PC-9 (cell line): ENCODE results near the gene CARMIL3. TPM values are rescaled to one million over a fixed set of nuclear protein-coding genes. Genes with fewer than 3 reads are reported as not detected.

Experiments
- BruUV-seq: library from RNA; stranded (reverse); fragments of 400-500 nt; replicated peaks from 2 replicates; lab custom pipeline; 2021; lab: Mats Ljungman, UMichigan
- CTCF ChIA-PET: fragments of 300-600 bp; sonication (Branson Sonifier 250); formaldehyde crosslinking; loops from one replicate; lab custom pipeline; 2022; ENCODE audit warnings: antibody characterized with exemption; lab: Charles Lee
- POLR2A ChIA-PET: fragments of 300-600 bp; sonication (Branson Sonifier 250); formaldehyde crosslinking; loops from one replicate; lab custom pipeline; 2022; ENCODE audit warnings: antibody characterized with exemption; ENCODE audit not compliant: unreplicated experiment; lab: Charles Lee
- DNase-seq, 2 experiments: peaks; one replicate each; pipeline versions ENCODE4 v3.0.0 to v3.0.0-alpha.2; 2015 to 2022; ENCODE audit warnings: mixed read lengths in 1 of 2
- H2AFZ ChIP-seq: fragments of 200-600 bp; sonication (generic); 2 replicates; pipeline ENCODE4 v1.8.1; 2017; ENCODE audit warnings: antibody characterized with exemption
- H3F3A ChIP-seq: fragments of 200-600 bp; sonication (generic); 2 replicates; pipeline ENCODE4 v1.8.1; 2017; ENCODE audit warnings: antibody characterized with exemption, mild to moderate bottlenecking, low read depth; ENCODE audit not compliant: insufficient read depth
- H3K27ac ChIP-seq: fragments of 200-600 bp; sonication (generic); 2 replicates; pipeline ENCODE4 v1.6.1; 2016; ENCODE audit warnings: mixed run types
- H3K27me3 ChIP-seq: fragments of 200-600 bp; sonication (generic); 2 replicates; pipeline ENCODE4 v1.6.1; 2016; ENCODE audit warnings: low read depth, mixed run types; ENCODE audit not compliant: insufficient read depth
- H3K36me3 ChIP-seq: fragments of 200-600 bp; sonication (generic); 2 replicates; pipeline ENCODE4 v1.6.1; 2016; ENCODE audit warnings: low read depth, mixed run types
- H3K4me1 ChIP-seq: fragments of 200-600 bp; sonication (generic); replicated peaks from 2 replicates; pipeline ENCODE4 v1.6.1; 2016; ENCODE audit warnings: mixed run types; ENCODE audit not compliant: insufficient read depth
- H3K4me2 ChIP-seq: fragments of 200-600 bp; sonication (generic); 2 replicates; pipeline ENCODE4 v1.6.1; 2017; ENCODE audit warnings: mixed run types
- H3K4me3 ChIP-seq: fragments of 200-600 bp; sonication (generic); 2 replicates; pipeline ENCODE4 v1.6.1; 2016; ENCODE audit warnings: mixed run types
- H3K79me2 ChIP-seq: fragments of 200-600 bp; sonication (generic); 2 replicates; pipeline ENCODE4 v1.6.1; 2017; ENCODE audit warnings: low read depth, mixed run types
- H3K9me2 ChIP-seq: fragments of 200-600 bp; sonication (generic); 2 replicates; pipeline ENCODE4 v1.8.1; 2017; ENCODE audit warnings: mild to moderate bottlenecking; ENCODE audit not compliant: insufficient read depth
- H3K9me3 ChIP-seq: fragments of 200-600 bp; sonication (generic); 2 replicates; pipeline ENCODE4 v1.8.1; 2016; ENCODE audit warnings: low read depth; ENCODE audit not compliant: insufficient read depth
- H4K20me1 ChIP-seq: fragments of 200-600 bp; sonication (generic); 2 replicates; pipeline ENCODE4 v1.8.1; 2017; ENCODE audit not compliant: insufficient read depth
- CTCF ChIP-seq: fragments of 200-600 bp; sonication (generic); conservative IDR thresholded peaks from 2 replicates; pipeline ENCODE4 v1.6.1; 2017; ENCODE audit warnings: mixed run types, antibody characterized with exemption, mild to moderate bottlenecking, moderate library complexity
- EZH2 ChIP-seq: fragments of 200-600 bp; sonication (generic); IDR thresholded peaks from 2 replicates; pipeline ENCODE4 v1.8.0; 2017; ENCODE audit warnings: antibody characterized with exemption, low read depth
- intact Hi-C: fragments of 100-400 bp; cut with micrococcal nuclease; formaldehyde crosslinking; loops from one replicate; pipeline ENCODE4 v1.10.0; 2022; ENCODE audit not compliant: unreplicated experiment
- total RNA-seq: library from RNA; stranded (reverse); gene quantifications from 2 replicates; pipeline ENCODE4 v1.2.3, GENCODE V29; 2021

CARMIL3 gene
- total RNA-seq, 1 experiment from 2014 or later: not detected

GRCh38 chr14:24081739-24082211 lies 30.0 kb downstream of the CARMIL3 start:
- no peaks in the 10 kb centered on the region for H4K20me1 ChIP-seq
- no peaks in the 10 kb centered on the region for H3K9me3 ChIP-seq
- no peaks in the 10 kb centered on the region for H3K36me3 ChIP-seq
- peak overlapping the region; percentile 68; the same call in 1 of the 2 replicates for H3K4me3 ChIP-seq
- H3F3A ChIP-seq: no peaks in the 10 kb centered on the region
- POLR2A ChIA-PET: no interaction called here
- H3K4me1 ChIP-seq: peaks cover 10% of the 10 kb centered on the region; the same call in 1 of the 2 replicates
- no peak overlapping the region for H3K27ac ChIP-seq
- H3K9me2 ChIP-seq: no peaks in the 10 kb centered on the region
- peak overlapping the region; percentile 68; the same call in 1 of the 2 replicates for H2AFZ ChIP-seq
- H3K79me2 ChIP-seq: no peaks in the 10 kb centered on the region
- TSS peak; percentile 71 for BruUV-seq
- intact Hi-C loops: no loop called here
- TF ChIP-seq EZH2: no peak
- no peak for TF ChIP-seq CTCF
- DNase-seq: no peak
- peak overlapping the region; percentile 77 for H3K4me2 ChIP-seq
- no peaks in the 10 kb centered on the region for H3K27me3 ChIP-seq
- CTCF ChIA-PET: interaction anchor here (0.6 kb wide), 1 partner anchor 12 kb away, joined by 5 read pairs; no protein-coding TSS in a partner anchor

GRCh38 chr14:24082411-24083080 lies 30.7 kb downstream of the CARMIL3 start:
- Histone ChIP-seq H3K36me3 (no peaks in the 10 kb centered on the region), H3K79me2 (no peaks in the 10 kb centered on the region), H3K4me1 (peaks cover 10% of the 10 kb centered on the region; the same call in 1 of the 2 replicates), H4K20me1 (no peaks in the 10 kb centered on the region), H3K27ac (no peak overlapping the region), H3K4me2 (no peak overlapping the region), H2AFZ (no peak overlapping the region), H3K27me3 (no peaks in the 10 kb centered on the region), H3F3A (no peaks in the 10 kb centered on the region), H3K9me3 (no peaks in the 10 kb centered on the region), H3K9me2 (no peaks in the 10 kb centered on the region), H3K4me3 (no peak overlapping the region)
- DNase-seq: no peak
- ChIA-PET POLR2A (no interaction called here), CTCF (no interaction called here)
- BruUV-seq: no TSS peak
- intact Hi-C loops: no loop called here
- TF ChIP-seq EZH2: no peak
- no peak for TF ChIP-seq CTCF

- Histone ChIP-seq H3K9me3 (no peaks in the 10 kb centered on the region), H3K4me2 (no peak overlapping the region), H3K9me2 (no peaks in the 10 kb centered on the region), H3K36me3 (no peaks in the 10 kb centered on the region), H3K27me3 (no peaks in the 10 kb centered on the region), H3F3A (no peaks in the 10 kb centered on the region), H3K27ac (no peak overlapping the region), H3K4me3 (no peak overlapping the region), H3K79me2 (no peaks in the 10 kb centered on the region), H3K4me1 (peaks cover 10% of the 10 kb centered on the region; the same call in 1 of the 2 replicates), H4K20me1 (no peaks in the 10 kb centered on the region), H2AFZ (no peak overlapping the region)
- CTCF ChIA-PET: no interaction called here
- no peak for TF ChIP-seq EZH2
- no peak for TF ChIP-seq CTCF
- no peak for DNase-seq
- intact Hi-C loops: no loop called here
- BruUV-seq: no TSS peak
- POLR2A ChIA-PET: no interaction called here
Measured at GRCh38 chr14:24083462-24083861, 31.7 kb downstream of the CARMIL3 start.
